ENCODE data around the gene POMT1. TPM values are rescaled to one million over a fixed set of nuclear protein-coding genes. Genes with fewer than 3 reads are reported as not detected.
"Not testable (repeated sequence)": the region's sequence is repeated elsewhere in the genome, so short reads cannot be mapped to it uniquely, and the experiment has no call there.

The POMT1 gene
- total RNA-seq, 1 experiment from 2014 or later = 31.1 TPM

DNA sequence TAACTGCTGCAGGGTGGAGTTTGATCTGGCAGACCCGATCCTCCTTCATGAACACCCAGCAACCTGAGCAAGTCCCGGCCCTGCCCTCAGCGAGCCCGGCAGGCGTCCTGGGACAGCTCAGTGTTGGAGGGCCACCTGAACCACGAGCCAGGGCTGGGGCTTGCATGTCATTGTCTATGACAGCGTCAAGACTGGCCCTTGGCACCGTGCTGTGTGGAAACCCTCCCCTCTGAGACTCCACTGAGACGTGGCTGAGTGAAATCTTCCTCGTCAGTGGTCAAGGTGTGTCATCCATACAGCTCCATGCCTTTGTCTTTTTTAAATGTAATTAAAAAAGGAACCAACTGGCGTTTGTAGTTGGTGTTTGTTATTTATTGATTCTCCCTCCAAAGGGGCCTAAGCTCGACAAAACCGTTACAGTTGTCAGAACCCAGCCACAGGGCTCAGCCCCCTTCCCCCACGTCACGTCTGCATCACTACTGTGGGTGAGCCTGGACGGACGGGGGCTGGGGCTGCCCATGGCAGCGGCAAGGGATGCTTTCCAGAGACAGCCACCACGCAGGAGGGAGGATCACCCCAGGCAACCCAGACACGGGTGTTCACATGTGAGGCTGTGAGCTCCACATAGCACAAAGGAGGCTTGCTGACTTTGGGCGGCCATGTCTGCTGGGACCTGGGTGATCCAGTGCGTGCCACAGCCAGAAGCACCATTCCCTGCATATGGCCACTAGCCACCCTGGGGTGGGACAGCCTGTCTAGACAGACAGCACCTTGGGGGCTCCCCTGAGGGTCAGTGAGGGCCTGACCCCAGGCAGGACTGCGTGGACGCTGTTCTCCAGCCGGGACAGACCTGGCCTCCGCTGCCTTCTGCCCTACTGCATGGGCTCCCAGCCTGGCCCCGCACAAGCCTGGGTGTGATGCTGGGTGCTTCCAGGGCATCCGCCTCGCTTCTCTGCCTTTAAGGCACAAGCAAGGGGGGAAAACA, 21.0 kb downstream of the POMT1 start:
- DNase-seq (ENCODE audit: low read depth) = no peak

- DNase-seq (ENCODE audit: low read depth) = peak; percentile 20
Measured at GRCh38 chr9:131524665-131525315, 22.1 kb downstream of the POMT1 start.

DNA sequence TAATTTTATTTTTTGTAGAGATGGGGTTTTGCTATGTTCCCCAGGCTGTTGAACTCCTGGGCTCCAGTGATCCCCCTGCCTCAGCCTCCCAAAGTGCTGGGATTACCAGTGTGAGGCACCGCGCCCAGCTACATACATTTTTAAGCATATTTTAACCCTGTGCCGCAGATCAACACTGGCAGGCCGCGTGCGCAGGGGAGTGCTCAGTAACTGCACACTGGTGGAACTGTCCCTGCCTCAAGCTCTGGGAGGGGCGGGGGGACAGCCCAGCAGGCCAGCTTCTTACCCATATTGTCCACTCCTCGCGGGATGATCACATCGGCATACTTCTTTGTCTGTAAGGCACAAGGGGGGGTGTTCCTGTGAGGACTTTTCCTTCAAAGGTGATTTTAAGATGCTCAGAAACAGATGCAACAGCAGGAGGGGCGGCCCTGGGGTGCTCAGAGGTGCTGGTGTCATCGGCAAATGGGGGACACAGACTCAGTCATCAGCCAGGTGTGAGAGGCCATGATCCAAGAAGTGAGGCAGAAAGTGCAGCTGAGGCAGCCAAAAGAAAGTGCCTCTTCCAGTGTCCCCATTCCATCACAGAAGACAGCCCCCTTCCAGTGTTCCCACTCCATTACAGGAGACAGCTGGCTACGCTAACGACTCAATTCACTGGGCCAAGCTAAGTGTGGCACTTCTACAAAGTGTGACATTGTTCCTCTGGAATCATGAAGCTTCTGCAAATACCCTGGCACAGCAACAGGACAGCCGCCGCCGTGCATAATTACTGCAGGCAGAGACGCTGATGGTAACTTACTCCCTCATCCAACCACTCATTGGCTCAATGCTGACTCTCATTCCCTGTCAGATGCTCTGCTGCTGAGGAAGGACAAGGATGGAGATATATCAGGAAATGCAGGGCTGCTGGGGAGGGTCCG, 23.2 kb downstream of the POMT1 start:
- no peak for DNase-seq (ENCODE audit: low read depth)

DNA sequence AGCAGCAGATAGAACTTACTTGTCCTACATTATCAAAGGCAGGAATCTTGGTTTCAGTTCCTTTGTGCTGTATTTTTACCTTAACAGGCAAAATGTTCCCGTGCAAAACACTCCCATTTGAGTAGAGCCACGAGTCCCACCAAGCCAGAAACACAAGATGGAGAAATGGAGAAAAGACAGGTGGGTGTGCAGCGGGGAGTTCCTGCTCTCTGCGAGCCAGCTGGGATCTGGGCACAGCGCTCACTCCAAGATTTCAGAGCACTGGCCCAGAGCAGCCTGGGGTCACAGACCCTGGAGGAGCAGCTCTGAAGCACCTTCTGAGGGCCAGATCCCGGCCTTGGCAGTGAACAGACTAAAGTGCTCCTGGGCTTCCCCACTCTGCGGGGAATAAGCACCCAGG, 25.5 kb downstream of the POMT1 start:
- DNase-seq (ENCODE audit: low read depth) = no peak

DNA sequence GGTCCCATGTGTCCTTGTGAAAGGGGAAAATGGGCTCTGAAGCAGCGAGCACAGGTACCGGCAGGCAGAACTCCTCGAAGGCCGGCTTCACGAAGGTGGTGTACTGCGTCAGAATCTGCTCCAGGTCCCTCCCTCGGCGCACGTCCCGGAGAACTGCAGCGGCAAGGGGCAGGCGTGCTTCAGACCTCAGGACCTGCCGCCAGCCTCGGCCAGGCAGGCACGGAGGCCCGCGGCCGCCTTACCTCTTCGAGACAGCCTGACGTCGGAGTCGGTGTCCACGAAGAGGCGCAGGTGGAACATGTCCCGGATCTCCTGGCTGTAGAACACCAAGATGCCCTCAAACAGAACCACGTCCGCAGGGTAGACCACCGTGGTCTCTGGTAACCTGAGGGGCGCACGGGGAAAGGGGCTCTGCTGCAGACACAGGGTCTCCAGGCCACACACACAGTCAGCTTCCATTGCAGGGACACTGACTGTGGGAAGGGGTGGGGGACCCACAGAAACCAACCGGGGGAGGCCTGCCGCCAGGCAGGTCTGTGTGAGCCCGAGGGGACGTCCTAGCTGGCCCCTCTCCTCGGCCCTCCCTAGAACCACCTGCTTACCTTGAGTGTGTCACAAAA, 26.3 kb downstream of the POMT1 start:
- no peak for DNase-seq (ENCODE audit: low read depth)

GRCh38 chr9:131529597-131530545, 27.2 kb downstream of the POMT1 start:
- DNase-seq (ENCODE audit: low read depth) = no peak

DNA sequence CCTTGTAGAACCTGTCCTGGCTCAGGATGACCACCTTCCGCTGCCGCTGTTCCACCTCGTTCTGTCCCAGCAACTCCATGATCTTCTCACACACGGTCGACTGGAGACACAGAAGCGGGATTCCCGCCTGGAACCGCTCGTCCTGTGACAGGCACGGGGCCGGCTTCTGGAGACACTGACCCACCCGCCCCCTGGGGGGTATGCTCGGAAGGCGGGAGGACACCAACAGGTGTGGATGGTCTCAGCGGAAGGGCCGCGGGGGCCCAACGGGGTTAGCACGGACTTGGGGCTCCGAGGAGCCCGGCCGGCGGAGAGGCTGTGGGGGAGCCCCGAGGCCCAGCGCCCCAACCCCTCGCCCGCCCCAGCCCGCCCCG, 27.8 kb downstream of the POMT1 start:
- peak; percentile 52 for DNase-seq (ENCODE audit: low read depth)

DNA sequence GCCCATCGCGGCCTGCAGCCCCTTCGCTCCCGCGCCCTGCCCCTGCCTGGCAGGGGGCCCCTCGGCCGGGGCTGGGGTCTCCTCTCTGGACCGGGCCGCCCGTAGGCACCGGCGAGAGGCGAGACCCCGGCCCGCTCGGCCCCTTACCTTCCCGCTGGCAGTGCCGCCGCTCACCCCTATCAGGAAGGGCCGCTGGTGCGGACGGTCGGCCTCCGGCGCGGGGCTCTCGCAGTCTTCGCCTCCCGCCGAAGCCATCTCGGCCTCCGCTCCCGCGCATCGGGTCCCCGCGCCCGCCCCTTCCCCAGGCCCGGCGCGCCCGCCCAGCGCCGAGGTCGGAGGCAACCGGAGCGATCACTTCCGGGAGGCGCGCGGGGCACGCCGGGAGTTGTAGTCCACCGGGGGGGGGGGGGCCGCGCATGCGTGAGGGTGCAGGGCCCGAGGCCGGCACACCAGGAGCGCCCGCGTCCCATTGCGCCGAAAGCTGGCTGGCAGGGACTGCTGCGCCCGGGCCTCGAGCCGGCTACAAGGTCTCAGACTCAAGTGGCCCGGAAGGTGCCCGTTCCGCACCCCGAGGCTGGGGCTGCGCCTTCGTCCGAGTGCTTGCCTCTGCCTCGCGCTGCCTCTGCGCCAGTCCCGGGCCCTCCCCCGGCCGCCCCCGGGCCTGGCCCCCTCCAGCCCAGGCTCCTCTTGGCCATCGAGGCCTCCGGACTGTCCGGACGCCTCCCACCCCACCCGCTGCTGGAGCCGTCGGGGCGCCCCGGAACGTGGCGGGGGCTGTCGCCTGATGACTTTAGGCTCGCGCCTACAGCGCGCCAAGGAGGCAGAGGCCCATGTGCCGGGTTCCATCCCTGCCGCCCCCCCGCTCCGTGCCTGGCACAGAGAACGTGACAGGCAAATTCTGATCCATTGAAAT, 28.5 kb downstream of the POMT1 start, which contains the start of gene UCK1:
UCK1 (minus strand) TSS at position 344 of the 913 bp plus-strand sequence; CDS start at position 255, 89 bp downstream.
- peak; percentile 72 for DNase-seq (ENCODE audit: low read depth)

GRCh38 chr9:131534721-131535237, 32.1 kb downstream of the POMT1 start:
- no peak for DNase-seq (ENCODE audit: low read depth)

DNA sequence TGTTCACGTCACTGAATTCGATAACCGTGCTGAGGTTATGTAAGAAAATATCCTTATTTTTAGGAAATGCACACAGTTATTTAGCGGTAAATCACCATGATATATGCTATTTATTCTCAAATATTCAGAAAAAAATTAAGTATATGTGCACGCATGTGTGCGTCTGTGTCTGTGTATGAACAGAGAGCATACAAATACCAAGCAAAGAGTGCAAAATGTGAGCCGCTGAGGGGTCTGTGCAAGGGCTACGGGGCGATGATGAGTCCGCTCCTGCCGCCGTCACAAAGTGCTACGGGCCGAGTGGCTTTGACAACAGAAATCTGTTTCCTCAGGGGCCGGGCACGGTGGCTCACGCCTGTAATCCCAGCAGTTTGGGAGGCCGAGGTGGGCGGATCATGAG, 35.2 kb downstream of the POMT1 start:
- no peak for DNase-seq (ENCODE audit: low read depth)

DNA sequence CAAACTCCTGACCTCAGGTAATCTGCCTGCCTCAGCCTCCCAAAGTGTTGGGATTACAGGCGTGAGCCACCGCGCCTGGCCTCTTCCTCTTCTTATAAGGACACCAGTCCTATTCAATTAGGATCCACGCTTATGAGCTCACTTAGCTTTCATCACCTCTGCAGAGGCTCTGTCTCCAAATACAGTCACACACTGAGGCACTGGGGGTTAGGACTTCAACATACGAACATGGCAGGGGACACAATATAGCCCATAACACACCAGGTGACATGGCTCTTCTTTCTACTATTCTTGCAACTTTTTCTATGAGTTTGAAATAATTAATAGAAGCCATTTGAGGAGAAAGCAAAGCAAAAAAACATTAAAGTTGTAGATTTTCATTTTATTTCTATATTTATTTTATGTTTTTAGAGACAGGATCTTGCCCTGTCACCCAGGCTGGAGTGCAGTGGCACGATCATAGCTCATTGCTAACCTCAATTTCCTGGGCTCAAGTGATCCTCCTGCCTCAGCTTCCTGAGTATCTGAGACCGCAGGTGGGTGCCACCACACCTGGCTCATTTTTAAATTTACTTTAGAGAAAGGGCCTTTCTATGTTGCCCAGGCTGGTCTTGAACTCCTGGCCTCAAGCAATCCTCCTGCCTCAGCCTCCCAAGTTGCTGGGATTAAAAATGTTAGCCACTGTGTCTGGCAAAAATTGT, 36.7 kb downstream of the POMT1 start:
- DNase-seq (ENCODE audit: low read depth) = no peak

DNA sequence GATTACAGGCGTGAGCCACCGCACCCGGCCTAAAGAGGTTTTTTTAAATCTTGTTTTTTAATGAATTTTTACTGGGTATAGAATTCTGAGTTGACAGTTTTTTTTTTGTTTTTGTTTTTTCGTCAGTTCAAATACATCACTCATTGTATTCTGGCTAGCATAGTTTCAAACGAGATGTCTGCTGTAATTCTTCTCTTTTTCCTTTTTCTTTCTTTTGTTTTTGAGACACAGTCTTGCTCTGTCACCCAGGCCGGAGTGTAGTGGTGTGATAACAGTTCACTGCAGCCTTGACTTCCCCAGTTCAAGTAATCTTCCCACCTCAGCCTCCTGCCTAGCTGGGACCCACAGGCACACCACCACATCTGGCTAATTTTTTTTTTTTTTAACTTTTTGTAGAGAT, 40.4 kb downstream of the POMT1 start:
- no peak for DNase-seq (ENCODE audit: low read depth)

DNA sequence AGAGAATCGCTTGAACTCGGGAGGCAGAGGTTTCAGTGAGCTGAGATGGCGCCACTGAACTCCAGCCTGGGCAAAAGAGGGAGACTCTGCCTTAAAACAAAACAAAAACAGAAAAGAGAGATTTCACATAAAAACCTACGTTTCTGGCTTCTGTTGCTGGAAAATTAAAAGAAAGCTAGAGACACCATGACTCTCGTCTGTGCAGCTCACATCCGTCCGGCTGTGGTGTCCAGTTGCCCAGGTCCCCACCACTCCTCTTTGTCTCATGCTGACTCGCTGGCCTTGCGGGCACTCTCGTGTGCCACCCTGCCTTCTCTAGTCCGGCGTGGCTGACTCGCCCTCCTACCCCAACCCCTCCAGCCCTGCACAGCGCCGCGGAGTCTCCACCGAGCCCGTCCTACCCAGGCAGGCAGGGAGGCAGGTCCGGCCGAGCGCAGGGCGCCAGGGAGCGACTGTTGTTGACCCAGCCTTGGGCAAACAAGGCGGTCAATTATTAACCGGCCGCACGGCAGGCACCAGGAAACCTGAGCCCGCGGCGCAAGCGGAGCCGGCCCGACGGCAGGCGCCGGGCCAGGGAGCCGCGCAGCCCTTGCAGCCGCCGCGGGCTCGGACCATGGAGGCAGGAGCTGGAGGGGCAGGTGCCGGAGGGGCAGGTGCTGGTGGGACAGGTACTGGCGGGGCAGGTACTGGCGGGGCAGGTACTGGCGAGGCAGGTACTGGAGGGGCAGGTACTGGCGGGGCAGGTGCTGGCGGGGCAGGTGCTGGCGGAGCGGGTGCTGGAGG, 42.5 kb downstream of the POMT1 start, which contains the start of gene PRRT1B:
PRRT1B (plus strand) TSS at position 521 of the 783 bp plus-strand sequence; CDS start at position 614, 93 bp downstream.
- no peak for DNase-seq (ENCODE audit: low read depth)

- no peak for DNase-seq (ENCODE audit: low read depth)
Measured at GRCh38 chr9:131545786-131546335, 43.1 kb downstream of the POMT1 start.

DNA sequence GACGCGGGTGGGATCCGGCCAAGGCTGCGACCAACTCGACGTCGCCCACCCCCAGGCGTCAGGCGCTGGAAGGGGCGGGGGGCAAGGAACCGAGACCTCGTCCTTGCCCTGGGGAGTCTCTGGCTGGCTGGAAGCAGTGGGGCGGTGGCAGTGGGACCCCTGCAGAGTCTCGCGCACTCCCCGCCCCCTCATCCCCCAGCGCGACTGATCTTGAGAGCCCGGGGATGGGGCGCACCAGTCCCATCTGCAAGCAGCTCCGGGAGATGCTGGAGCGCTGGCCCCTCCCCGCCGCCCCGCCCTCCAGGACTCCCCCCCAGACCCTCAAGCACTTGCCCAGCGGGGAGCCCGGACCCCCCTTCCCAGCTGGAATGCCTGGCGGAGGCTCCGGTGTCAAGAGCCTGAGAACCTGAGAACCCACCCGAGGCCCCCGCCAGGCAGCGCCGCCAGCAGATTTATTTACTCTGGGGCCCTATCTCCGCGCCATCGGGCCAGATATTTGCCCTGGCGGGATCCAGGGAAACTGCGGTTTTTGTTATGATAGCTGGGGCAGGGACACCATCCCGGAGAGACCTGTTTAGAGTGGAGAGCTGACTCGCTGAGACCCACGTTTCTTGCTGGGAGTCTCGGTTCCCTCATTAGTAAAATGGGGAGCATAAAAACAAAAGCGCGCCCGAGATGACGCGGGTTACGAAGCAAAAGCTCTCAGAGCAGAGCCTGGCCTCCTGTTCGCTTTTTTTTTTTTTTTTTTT, 43.8 kb downstream of the POMT1 start:
- DNase-seq (ENCODE audit: low read depth) = no peak

DNA sequence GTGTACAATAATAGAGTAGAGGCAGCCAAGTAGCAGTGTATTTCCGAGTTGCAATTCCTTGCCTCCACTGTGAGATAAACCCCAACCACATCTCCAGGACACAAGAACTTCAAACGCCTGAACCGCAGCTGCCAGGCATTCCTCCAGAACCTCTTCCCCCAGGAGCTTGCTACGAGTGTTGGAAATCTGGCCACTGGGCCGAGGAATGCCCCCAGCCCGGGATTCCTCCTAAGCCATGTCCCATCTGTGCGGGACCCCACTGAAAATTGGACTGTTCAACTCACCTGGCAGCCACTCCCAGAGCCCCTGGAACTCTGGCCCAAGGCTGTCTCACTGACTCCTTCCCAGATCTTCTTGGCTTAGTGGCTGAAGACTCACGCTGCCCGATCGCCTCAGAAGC, 46.5 kb downstream of the POMT1 start:
- not testable (repeated sequence) for DNase-seq (ENCODE audit: low read depth)
